ENCODE data around the gene SAMD11.

- TF ChIP-seq CTCF (IDR thresholded peaks at IDR 0.05) (no peak), POLR2AphosphoS5 (IDR thresholded peaks at IDR 0.05; ENCODE audit: insufficient read depth in 1 of 2, low read depth in 1 of 2) (no peak)
Observed at GRCh38 chr1:947958-948357, 24.2 kb downstream of the SAMD11 start.
